ENCODE results near the gene RBM8A.

Gene RBM8A

GRCh38 chr1:145874646-145875045 lies 52.6 kb downstream of the RBM8A start:
- no peak for DNase-seq

GRCh38 chr1:145871994-145872924 lies 55.0 kb downstream of the RBM8A start:
- DNase-seq = peak in 13 of 14 donors; percentile 4 to 86 (median 65)
